Endodermal cell (in vitro differentiated cells): ENCODE results near the gene CLTB. TPM values are rescaled to one million over a fixed set of nuclear protein-coding genes. Genes with fewer than 3 reads are reported as not detected.

Source experiments
- DNase-seq: peaks from one replicate; pipeline ENCODE4 v3.0.0-alpha.2; 2017
- H3K27ac ChIP-seq: 2 replicates; pipeline ENCODE4 v1.5.1; 2013; ENCODE audit warnings: mild to moderate bottlenecking, low read depth, low read length, moderate library complexity
- H3K27me3 ChIP-seq: 2 replicates; pipeline ENCODE4 v1.6.1; 2013; ENCODE audit warnings: mild to moderate bottlenecking, low read length, moderate library complexity; ENCODE audit not compliant: insufficient read depth, control insufficient read depth, poor library complexity, severe bottlenecking
- H3K36me3 ChIP-seq: 2 replicates; pipeline ENCODE4 v1.7.0; 2013; ENCODE audit warnings: mild to moderate bottlenecking, low read length, moderate library complexity; ENCODE audit not compliant: control insufficient read depth, insufficient read depth
- H3K4me1 ChIP-seq: one replicate; pipeline ENCODE4 v1.7.0; 2013; ENCODE audit warnings: low read length; ENCODE audit not compliant: control insufficient read depth, insufficient read depth
- H3K4me3 ChIP-seq: 2 replicates; pipeline ENCODE4 v1.5.1; 2013; ENCODE audit warnings: mild to moderate bottlenecking, low read length, moderate library complexity
- H3K9ac ChIP-seq: 2 replicates; pipeline ENCODE4 v1.6.1; 2013; ENCODE audit warnings: mild to moderate bottlenecking, low read length, moderate library complexity; ENCODE audit not compliant: poor library complexity, severe bottlenecking; ENCODE audit errors: extremely low read depth
- H3K9me3 ChIP-seq: 2 replicates; pipeline ENCODE4 v1.6.1; 2013; ENCODE audit warnings: mild to moderate bottlenecking, low read length, moderate library complexity; ENCODE audit not compliant: control insufficient read depth
- H3K27ac Mint-ChIP-seq: 2 replicates; pipeline ENCODE4 v1.8.0; 2020; ENCODE audit warnings: mixed read lengths
- H3K27me3 Mint-ChIP-seq: 2 replicates; pipeline ENCODE4 v1.8.0; 2021; ENCODE audit warnings: mild to moderate bottlenecking, mixed read lengths; ENCODE audit not compliant: insufficient read depth
- H3K36me3 Mint-ChIP-seq: 2 replicates; pipeline ENCODE4 v1.8.0; 2020; ENCODE audit warnings: low read depth, mixed read lengths
- H3K4me1 Mint-ChIP-seq: 2 replicates; pipeline ENCODE4 v1.8.0; 2020; ENCODE audit warnings: mixed read lengths
- H3K4me3 Mint-ChIP-seq: 2 replicates; pipeline ENCODE4 v1.8.0; 2020; ENCODE audit warnings: mild to moderate bottlenecking, moderate library complexity, mixed read lengths
- H3K9me3 Mint-ChIP-seq: 2 replicates; pipeline ENCODE4 v1.8.0; 2020; ENCODE audit warnings: mild to moderate bottlenecking, mixed read lengths
- CTCF ChIP-seq: fragments of 200-600 bp; sonication (generic); conservative IDR thresholded peaks from 2 replicates; pipeline ENCODE4 v1.5.0; 2021; ENCODE audit warnings: antibody characterized with exemption, mild to moderate bottlenecking
- WGBS, 2 experiments: methylation state at CpG; one replicate each; pipeline versions ENCODE4 v1.1.5 to v1.1.7; 2013; ENCODE audit warnings: missing lambda C conversion rate in 2 of 2, mixed read lengths in 1 of 2; ENCODE audit not compliant: insufficient coverage in 1 of 2, insufficient read length in 1 of 2; 5-methylcytosine and 5-hydroxymethylcytosine counted together
- total RNA-seq, 2 donors: library from RNA; stranded (reverse); fragmentation: NEBNext Ultra II Directional in 1 of 2; extraction: Animal tissue kit (Norgen Biotek cat#: 25700) in 1 of 2; gene quantifications; 2 replicates in 1 of 2; 3 replicates in 1 of 2; pipeline ENCODE4 v1.2.1, GENCODE V29; 2021

Gene CLTB
- total RNA-seq, 2 donors from 2014 or later: 40.9 to 49.7 TPM

GRCh38 chr5:176407456-176408251 is 8.7 kb downstream of the CLTB start:
- Histone ChIP-seq H3K9ac (no peak overlapping the region), H3K27ac (no peak overlapping the region), H3K4me1 (no peaks in the 10 kb centered on the region), H3K27me3 (no peaks in the 10 kb centered on the region), H3K36me3 (peaks cover 73% of the 10 kb centered on the region), H3K4me3 (no peak overlapping the region), H3K9me3 (no peaks in the 10 kb centered on the region)
- Mint-ChIP-seq H3K4me1 (peaks cover 2% of the 10 kb centered on the region), H3K36me3 (peaks cover 11% of the 10 kb centered on the region), H3K27ac (no peak overlapping the region), H3K9me3 (no peaks in the 10 kb centered on the region), H3K4me3 (no peak overlapping the region), H3K27me3 (no peaks in the 10 kb centered on the region)
- no peak for TF ChIP-seq CTCF
- DNase-seq: no peak
- WGBS, 2 experiments: 94% methylated on average over 4 to 6 of the region's 6 CpGs

GRCh38 chr5:176406436-176407052 is 9.8 kb downstream of the CLTB start:
- Histone ChIP-seq H3K36me3 (peaks cover 71% of the 10 kb centered on the region), H3K9me3 (no peaks in the 10 kb centered on the region), H3K9ac (no peak overlapping the region), H3K27me3 (no peaks in the 10 kb centered on the region), H3K4me1 (no peaks in the 10 kb centered on the region), H3K4me3 (no peak overlapping the region), H3K27ac (no peak overlapping the region)
- Mint-ChIP-seq H3K36me3 (peaks cover 12% of the 10 kb centered on the region), H3K4me3 (no peak overlapping the region), H3K27ac (no peak overlapping the region), H3K4me1 (peaks cover 2% of the 10 kb centered on the region), H3K27me3 (no peaks in the 10 kb centered on the region), H3K9me3 (no peaks in the 10 kb centered on the region)
- no peak for TF ChIP-seq CTCF
- WGBS, 2 experiments: 92 to 96% methylated on average over 6 to 9 of the region's 9 CpGs
- DNase-seq: no peak

- Histone ChIP-seq H3K9me3 (no peaks in the 10 kb centered on the region), H3K36me3 (peaks cover 64% of the 10 kb centered on the region), H3K4me1 (no peaks in the 10 kb centered on the region), H3K9ac (no peak overlapping the region), H3K27me3 (no peaks in the 10 kb centered on the region), H3K27ac (no peak overlapping the region), H3K4me3 (no peak overlapping the region)
- DNase-seq: peak; percentile 80
- Mint-ChIP-seq H3K9me3 (no peaks in the 10 kb centered on the region), H3K4me3 (no peak overlapping the region), H3K4me1 (peaks cover 2% of the 10 kb centered on the region), H3K36me3 (peaks cover 12% of the 10 kb centered on the region), H3K27me3 (no peaks in the 10 kb centered on the region), H3K27ac (peak overlapping the region; percentile 61)
- 81 to 85% methylated on average over 13 to 20 of the region's 20 CpGs for WGBS, 2 experiments
- peak; percentile 80 for TF ChIP-seq CTCF
Observed at GRCh38 chr5:176405656-176406435, 10.5 kb downstream of the CLTB start.
